CD4-positive, alpha-beta T cell treated with Interleukin-4 for 1 hour (primary cell): Measurements from ENCODE around the gene ERO1B.
"Not testable (repeated sequence)": the region's sequence is repeated elsewhere in the genome, so short reads cannot be mapped to it uniquely, and the experiment has no call there.

ENCODE experiments used
- DNase-seq, 2 donors: peaks; one replicate each; pipeline ENCODE4 v3.0.0-alpha.2; 2020 to 2022

Gene ERO1B

DNA sequence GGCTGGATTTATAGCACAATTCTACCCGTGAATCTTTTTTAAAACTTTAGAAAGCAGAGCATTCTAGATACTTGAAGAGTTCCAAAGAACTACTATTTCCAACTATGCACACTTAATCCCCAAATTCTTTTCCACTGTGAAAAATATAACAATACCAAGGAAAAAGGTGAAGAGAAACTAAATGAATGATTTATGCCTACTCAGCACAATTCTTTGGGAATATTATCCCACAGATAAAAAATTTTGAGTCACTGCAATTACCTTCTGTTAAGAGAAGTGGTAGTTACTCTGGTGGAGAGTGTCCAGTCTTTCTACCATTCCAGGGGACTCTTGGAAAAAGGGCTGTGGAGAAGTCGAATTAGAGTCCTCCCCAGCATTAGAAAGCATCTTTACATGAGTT is 39.2 kb downstream of the ERO1B start:
- DNase-seq: no peak

DNA sequence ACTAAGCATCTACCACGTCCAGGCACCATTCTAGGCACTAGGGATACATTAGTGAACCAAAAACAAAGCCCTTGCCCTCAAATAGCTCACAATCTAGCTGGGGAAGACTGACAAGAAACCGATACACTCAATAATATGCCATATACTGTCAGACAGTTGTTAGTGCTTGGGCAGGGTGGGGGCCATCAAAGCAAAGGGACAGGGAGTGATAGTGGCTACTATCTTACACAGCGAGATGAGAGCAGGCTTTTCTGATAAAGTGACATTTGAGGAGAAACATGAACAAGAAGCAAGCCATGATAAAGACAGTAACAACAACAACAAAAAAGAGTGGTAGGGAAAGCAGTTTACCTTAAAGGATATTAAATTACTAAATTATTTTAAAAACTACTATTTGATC is 41.1 kb downstream of the ERO1B start:
- DNase-seq: no peak

DNA sequence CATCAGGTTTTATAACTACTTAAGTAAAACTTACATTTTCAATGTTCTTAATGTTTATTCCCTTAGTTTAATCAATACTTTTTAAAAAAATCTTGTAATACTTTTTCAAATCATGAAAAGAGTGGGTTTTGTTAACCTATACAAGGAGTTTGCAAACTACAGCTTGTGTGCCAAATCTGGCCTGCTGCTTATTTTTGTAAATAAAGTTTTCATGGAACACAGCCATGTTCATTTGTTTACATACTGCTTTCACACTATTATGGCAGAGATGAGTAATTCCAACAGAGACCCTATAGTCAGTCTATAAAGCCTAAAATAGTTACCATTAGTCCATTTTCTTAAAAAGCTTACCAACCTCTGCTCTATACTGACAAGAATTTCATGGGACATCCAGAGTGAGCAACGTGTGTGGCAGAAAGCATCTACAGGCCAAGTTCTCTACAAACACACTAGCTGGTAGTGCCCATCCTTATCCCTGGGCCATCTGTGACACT is 42.6 kb downstream of the ERO1B start:
- DNase-seq: no peak

DNA sequence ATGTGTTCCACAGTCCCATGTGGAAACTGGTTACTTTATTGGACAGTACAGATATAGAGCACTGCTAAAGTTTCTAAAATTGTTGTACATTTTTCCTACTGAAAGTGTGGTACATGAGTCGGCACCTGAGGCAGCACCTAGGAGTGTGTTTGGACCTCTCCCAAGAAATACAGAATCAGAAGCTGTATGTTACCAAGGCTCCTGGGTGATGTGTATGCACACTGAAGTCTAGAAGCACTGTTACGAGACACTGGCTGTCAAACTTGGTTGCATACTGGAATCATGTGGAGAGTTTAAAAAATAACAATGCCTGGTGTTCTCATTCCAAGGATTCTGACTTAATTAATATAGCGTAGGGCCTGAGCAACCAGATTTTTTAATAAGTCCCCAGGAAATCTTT is 46.6 kb downstream of the ERO1B start:
- no peak for DNase-seq

DNA sequence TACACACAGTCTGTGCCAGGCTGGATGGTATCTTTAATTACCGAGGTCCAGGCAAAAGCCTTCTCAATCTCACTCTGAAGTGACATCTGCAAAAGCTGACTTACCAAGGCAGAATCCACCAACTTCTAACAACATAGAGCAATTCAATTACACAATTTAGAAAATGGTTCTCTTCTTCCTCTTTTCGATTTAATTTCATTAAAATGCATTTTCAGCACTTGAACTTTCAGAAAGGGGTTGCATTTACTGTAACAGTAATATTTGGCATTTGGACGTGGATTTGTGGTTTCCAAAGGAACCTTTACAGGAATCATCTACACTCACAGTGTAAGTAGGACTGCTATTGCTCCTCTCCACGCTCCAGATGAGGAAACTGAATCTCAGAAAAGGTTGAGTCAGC is 53.3 kb downstream of the ERO1B start:
- DNase-seq: no peak

DNA sequence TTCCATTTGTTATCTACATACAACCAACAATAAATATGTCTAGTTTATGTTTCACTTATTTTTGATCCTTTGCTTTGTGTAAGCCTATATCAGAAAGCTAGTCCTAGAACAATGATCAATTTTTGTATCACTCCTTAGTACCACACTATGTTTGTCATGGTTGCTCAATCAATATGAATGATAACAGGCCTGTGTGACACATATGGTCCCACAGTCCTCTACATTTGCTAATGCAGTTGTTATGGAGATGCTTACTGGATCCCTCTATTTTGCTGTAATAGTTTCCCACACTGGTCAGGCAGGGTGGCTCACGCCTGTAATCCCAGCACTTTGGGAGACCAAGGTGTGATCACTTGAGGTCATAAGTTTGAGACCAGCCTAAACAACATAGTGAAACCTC is 59.1 kb downstream of the ERO1B start:
- DNase-seq: no peak

DNA sequence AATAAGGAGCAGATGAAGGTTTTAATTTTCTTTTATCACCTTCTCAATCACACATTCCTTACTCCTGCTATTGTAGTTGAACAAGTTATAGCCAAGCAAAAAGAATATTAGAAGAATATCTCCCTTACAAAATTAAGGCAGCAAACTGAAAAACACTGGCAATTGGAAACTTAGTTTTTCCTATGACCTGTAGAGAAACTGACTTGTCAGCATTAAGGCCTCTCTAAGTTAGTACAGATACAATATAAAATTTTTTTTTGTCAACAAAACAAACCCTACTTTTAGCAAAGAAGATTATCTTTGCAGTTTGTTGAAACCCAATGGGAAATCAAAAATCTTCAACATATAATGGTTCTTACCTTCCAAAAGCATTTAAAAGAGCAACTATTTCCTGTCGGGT is 61.3 kb downstream of the ERO1B start:
- DNase-seq: no peak

DNA sequence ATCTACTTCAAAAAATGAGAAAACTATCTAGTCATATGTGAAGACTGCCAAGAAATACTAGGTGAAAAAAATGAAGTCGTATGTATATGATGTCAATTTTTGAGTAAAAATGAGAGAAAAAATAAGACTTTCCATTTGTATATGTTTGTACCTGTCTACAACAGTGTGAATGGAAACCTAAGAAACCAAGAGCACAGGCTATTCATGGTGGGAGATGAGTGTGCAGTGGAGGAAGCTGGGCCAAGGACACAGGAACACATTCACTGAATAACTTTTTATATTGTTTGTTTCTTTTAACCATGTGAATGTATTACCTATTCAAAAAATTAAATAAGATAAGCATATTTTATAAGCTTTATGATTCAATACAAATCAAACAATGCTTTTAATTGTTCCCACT is 67.0 kb downstream of the ERO1B start:
- no peak for DNase-seq

DNA sequence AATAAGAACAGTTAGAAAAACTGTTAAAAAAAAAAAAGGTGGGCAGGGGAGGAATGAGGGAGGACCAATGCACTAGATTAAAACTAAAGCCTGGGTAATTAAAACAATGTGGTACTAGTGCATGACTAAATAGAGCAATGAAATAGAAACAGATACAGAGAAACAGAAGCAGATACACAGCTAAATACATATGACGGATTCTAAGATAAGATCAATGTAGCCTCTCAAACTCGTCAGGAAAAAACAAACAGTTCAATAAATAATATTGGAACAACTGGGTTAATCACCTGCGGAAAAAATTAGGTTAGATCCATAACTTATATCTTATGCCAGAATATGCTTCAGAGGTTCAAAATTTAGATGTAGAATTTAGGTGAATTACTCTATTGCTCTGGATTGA is 68.2 kb downstream of the ERO1B start:
- DNase-seq: no peak

DNA sequence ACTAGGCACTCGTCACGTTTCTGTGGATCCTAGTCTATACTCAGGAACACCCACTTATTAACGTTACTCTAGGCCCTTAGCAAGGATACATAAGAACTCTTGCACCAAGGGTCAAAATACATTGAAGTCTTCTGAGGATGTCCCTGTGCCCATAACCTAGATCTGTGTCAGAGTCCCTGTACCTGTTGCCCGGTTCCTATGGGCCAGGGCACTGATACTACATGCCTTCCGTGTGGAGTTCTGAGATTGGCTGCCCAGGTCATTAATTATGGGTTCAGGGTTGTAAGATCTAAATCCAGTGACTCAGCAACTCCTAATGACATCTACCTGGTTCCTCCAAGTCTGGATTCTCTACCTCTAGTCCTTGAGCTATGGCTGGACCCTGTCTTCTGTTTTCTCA is 69.9 kb downstream of the ERO1B start:
- no peak for DNase-seq

DNA sequence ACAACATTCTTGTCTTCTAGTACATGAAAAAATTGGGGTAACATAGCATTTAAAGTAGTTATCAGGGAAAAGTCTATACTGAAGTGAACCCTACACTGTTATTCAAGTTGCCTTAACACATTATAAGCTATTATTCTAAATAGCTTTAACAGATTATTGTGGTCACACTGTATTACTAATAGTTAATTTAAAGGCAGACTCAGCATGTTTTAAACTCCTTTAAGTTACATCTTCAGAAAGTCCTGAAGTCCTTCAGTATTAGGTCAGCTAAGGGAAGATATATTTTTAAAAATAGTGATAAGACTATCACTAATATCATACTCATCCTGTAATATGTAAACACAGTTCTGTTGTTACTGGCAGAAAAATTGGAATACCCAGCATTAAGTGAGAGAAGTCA is 72.0 kb downstream of the ERO1B start:
- no peak for DNase-seq

DNA sequence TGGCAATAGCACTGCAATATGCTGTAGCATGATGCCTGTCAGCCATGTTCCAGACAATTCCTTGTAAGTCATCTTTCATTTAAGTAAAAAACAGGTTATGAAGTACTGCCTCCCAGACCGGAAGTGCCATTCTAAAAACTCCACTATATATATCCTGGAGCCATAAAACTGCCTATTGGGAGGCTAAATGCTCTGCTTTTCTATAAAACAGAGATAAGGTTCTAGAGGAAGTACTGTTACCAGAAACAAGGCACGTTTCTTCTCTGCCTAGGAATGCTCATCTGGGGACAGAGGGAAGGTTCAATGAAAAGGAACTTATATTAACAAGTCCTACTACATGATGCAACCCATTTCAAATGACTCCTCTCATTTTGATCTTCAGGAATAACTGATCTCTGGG is 72.6 kb downstream of the ERO1B start:
- no peak for DNase-seq

DNA sequence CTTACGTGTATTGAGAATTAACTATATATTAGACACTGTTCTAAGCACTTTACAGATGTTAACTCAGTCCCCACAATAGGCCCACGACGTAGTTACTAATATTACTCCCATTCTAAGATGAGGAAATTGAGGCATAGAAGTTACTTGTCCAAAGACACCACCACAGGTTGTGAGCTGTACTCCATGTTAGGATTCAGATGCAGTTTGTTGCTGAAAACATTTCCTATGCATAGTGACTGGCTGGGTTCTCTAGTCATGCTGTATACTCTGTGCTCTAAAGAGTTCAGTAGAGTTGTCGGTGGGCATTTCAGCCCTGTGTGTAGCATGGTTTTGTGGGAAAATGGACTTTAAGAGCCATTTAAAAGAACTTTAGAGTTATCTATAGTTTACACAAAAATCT is 74.2 kb downstream of the ERO1B start:
- no peak for DNase-seq

DNA sequence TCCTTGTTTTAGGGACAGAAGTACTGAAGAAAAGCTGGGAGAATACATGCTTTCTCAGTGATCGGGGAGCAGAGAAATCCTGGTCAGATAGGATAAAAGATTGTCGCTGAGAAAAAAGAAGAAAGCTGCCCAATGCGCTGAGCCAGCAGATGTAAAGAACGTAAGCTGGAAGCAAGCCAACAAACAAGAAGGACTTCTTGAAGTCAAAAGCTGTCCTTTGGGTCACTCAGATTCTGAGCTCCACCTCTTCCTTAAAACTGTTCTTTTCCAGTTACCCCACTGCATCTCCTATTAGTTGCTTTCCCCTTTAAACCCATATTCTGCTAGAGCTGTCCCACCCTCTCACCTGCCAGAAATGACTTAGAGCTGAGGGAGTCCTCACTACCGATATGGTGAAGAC is 74.6 kb downstream of the ERO1B start:
- DNase-seq: no peak

DNA sequence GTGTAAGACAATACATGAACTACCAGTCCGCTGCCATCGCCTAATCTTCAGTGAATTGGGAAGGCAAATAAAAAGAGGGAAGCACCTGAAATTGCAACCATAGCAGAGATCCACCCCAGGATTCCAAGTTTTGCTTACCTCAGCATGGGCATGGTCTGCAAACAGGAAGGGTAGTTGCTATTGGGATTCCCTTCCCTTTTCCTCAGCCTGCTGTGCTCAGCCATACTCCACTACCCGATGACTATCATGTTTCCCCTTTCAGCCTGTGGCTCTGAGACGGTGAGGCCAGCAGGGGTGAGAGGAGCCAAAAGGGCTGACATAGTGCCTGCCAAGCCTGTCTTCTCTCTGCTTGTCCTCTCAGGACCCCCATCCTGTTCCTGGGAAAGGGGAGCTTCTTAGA is 75.2 kb downstream of the ERO1B start:
- no peak for DNase-seq

DNA sequence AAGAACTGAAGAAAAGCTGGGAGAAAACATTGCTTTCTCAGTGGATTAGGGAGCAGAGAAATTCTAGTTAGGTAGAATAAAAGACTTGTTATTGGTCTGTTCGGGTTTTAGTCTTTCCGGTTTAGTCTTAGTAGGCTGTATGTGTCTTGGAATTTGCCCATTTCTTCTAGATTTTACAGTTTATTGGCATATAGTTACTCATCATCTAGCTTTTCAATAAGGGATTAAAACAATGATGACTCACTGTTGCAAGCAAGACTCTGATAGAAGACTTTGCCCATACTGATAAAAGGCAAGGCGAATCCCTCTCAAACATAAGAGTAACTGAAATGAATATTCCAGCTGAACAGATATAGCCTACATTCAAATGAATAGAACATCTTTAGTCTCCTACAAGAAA is 77.1 kb downstream of the ERO1B start:
- DNase-seq: no peak

DNA sequence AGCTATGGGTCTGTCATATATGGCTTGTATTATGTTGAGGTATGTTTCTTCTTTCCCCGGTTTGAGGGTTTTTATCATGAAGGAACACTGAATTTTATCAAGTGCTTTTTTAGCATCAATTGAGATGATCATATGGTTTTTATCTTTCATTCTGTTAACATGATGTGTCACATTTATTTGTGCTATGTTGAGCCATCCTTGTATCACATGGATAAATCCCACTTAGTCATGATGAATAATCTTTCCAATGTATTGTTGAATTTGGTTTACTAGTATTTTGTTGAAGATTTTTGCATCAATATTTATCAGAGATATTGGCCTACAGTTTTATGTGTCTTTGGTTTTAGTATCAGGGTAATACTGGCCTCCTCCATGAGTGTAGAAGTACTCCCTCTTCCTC is 77.7 kb downstream of the ERO1B start:
- no peak for DNase-seq

DNA sequence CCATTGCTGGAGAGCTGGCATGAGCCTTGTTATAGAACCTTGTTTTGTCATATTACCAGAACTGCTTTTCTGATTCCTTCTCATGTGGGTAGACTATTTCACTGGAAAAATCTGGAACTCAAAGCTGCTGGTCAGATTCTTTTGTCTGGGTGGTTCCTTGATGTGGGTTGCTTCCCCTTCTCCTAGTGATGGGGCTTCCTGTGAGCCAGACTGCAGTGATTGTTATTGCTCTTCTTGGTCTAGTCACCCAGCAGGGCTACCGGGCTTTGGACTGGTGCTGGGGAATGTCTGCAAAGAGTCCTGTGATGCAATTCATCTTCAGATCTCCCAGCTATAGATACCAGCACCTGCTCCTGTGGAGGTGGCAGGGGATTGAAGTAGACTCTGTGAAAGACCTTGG is 80.0 kb downstream of the ERO1B start:
- DNase-seq: no peak

DNA sequence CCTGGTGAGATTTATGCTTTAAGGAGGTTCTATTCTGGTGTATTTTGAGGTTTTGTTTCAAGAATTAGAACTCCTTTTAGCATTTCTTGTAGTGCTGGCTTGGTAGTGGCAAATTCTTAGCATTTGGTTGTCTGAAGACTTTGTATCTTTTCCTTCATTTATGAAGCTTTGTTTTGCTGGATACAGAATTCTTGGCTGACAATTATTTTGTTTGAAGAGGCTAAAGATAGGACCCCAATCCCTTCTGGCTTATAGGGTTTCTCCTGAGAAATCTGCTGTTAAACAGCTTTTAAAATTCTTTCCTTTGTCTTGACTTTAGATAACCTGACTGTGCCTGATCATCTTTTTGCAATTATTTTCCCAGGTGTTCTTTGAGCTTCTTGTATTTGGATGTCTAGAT is 80.8 kb downstream of the ERO1B start:
- DNase-seq: no peak

DNA sequence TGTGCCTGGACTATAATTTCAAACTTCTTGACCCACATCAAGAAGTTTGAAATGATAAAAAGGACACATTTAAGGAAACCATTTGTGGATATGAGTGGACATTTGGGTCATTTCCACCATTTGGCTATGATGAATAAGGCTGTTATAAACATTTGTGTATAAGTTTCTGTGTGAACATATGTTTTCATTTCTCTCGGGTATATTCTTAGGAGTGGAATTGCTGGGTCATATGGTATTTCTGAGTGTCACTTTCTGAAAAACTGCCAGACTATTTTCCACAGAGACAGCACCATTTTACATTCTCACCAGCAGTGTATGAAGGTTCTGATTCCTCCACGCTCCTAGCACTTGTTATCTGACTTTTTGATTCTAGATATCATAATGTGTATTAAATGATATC is 88.6 kb downstream of the ERO1B start:
- no peak for DNase-seq

DNA sequence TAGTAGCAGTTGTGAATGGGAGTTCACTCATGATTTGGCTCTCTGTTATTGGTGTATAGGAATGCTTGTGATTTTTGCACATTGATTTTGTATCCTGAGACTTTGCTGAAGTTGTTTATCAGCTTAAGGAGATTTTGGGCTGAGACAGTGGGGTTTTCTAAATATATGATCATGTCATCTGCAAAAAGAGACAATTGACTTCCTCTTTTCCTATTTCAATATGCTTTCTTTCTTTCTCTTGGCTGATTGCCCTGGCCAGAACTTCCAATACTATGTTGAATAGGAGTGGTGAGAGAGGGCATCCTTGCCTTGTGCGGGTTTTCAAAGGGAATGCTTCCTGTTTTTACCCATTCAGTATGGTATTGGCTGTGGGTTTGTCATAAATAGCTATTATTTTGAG is 93.7 kb downstream of the ERO1B start:
- DNase-seq: not testable (repeated sequence)

DNA sequence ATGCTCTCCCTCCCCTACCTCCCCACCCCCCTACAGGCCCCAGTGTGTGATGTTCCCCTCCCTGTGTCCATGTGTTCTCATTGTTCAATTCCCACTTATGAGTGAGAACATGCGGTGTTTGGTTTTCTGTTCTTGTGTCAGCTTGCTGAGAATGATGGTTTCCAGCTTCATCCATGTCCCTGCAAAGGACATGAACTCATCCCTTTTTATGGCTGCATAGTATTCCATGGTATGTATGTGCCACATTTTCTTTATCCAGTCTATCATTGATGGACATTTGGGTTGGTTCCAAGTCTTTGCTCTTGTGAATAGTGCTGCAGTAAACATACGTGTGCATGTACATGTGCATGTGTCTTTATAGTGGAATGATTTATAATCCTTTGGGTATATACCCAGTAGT is 95.3 kb downstream of the ERO1B start:
- DNase-seq: not testable (repeated sequence)

DNA sequence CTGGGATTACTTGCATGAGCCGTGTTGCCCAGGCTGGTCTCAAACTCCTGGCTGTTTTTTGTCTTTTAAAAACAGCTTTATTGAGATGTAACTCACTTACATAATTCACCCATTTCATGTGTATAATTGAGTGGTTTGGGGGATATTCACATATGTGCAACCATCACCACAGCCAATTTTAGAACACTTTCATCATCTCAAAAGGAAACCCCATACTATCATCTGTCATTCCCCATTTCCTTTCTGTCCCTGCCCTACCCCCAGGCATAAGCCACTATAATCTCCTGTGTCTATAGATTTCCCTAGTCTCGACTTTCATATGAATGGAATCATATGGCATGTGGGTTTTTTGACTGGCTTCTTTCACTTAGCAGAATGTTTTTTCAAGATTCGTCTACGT is 96.1 kb downstream of the ERO1B start:
- DNase-seq: no peak

DNA sequence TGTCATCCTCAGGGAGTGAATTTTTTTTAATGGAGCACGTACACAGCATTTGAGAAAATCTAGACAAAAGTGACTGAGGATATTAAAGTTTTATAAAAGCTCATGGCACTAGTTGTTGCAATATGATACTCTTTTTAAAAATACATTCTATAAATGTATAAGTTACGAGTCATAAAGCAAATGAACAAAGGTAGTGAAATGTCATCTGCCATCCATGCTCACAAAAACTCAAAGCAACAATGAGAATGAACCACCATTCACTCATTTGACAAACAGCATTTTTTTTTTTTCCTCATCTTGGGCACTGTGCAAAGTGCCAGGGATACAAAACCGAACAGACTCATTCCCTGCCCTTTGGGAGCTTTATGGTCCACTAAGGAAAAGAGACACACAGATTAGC is 100.7 kb downstream of the ERO1B start:
- no peak for DNase-seq

DNA sequence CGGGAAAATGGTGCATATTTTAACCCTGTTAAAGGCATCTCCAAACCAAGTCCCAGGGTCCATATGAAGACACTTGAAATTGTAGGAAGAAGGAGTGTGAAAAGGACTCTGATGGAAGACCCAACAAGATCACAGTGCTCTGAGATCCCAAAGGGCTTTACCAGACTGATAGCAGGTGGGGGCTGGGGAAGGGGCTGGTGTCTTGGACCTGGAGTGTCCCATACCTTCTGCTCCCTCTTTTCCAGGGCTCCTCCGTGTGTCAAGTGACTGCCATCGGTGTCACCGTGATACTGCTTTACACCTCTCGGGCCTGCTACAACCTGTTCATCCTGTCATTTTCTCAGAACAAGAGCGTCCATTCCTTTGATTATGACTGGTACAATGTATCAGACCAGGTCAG is 102.1 kb downstream of the ERO1B start:
- DNase-seq: no peak
